ENCODE measurements around the gene GPR119. TPM values are rescaled to one million over a fixed set of nuclear protein-coding genes. Genes with fewer than 3 reads are reported as not detected.
"Not testable (repeated sequence)": the region's sequence is repeated elsewhere in the genome, so short reads cannot be mapped to it uniquely, and the experiment has no call there.

GPR119 gene
- total RNA-seq, 1 experiment from 2014 or later = not detected

DNA sequence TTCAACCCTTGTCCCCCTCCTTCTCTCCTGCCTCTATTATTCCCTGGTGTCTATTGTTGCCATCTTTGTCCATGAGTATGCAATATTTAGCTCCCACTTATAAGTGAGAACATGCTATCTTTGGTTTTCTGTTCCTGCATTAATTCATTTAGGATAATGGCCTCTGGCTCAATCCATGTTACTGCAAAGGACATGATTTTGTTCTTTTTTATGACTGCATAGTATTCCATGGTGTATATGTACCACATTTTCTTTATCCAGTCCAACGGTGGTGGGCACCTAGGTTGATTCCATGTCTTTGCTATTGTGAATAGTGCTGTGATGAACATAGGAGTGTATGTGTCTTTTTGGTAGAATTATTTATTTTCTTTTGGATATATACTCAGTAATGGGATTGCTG is 33.4 kb downstream of the GPR119 start:
- not testable (repeated sequence) for H3K27me3 ChIP-seq, H3K9me3 ChIP-seq, DNase-seq, H3K36me3 ChIP-seq, H3K4me3 ChIP-seq

DNA sequence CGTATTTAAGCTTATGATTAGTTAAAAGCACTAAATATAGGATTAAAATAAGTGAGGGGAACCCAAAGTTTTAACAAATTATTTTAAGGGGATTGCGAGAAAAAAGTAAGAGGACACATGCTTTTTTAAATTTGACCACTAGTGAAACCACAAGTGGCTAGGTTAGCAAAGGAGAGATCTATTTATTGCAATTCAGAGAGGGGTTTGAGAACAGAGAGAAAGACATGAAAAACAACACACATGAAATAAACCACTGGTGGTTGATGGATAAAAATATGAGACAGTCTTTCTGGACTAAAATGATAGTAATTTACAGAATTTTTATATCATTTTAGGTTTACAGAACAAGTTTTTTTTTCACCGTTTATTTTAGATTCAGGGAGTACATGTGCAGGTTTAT is 33.9 kb downstream of the GPR119 start:
- Histone ChIP-seq H3K27me3 (no peaks in the 10 kb centered on the region), H3K4me3 (no peak overlapping the region), H3K9me3 (no peaks in the 10 kb centered on the region), H3K36me3 (no peaks in the 10 kb centered on the region)
- no peak for DNase-seq

DNA sequence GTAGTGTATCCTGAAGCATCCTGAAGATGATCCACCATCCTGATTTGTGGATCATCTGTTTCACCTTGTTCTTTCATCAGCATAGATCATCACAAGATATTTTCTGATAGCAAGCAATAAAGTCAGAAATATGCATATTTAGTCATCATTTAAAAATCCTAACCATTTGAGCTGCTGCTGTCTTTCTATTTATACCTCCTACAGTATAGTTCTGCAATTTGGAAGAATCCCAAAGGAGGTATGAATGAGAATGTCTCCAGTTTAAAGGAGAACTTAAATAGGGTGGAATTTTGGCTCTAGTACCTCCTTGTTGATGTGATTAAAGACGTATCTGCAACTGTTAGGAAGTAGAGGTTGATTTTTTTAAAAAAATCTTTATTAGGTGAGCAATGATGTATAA is 38.2 kb downstream of the GPR119 start:
- no peak for DNase-seq
- H3K4me3 ChIP-seq = no peak overlapping the region
- no peaks in the 10 kb centered on the region for H3K36me3 ChIP-seq

DNA sequence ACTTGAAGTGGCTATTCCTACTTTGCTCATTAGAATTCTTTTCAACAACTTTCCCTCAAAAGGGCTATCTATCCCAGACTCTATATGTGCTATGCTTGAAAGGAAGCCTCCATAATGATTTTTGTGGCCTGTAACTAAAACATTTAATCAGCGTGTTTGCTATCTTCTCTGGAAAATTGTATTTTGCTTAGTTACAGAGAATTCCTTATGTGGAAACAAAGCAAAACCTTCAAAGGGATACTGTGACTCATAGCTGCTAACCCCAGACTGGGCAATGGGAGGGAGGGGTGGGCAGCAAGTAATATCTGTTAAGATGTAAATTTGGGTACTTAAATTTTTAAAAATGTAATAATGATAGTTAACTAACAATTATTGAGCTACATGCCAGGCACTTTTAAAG is 42.1 kb downstream of the GPR119 start:
- Histone ChIP-seq H3K9me3 (no peaks in the 10 kb centered on the region), H3K36me3 (no peaks in the 10 kb centered on the region), H3K4me3 (no peak overlapping the region), H3K27me3 (no peaks in the 10 kb centered on the region)
- DNase-seq = no peak

More for the DNA sequence above, 38.2 kb downstream of the GPR119 start:
- Histone ChIP-seq H3K27me3 (no peaks in the 10 kb centered on the region), H3K9me3 (no peaks in the 10 kb centered on the region)

DNA sequence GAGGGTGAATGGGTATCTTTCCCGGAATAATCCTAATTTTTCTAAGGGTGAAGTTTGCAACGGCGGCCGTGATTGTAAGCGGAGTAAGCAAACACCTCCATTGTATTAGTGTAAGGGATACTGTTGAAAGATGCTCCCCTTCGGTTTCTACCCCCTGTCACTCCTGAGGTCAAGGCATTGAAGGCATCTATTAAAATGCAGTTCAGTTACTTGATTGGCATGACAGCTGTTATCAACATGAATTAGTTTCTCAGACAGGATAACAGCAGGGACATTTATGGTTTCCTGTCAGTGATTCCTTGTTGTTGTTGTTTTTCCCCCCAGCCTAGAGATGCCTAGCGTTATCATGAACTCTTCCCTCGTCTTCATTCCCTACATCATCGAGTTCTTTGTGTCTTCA is 45.2 kb downstream of the GPR119 start:
- peak overlapping the region; percentile 75 for H3K4me3 ChIP-seq
- DNase-seq = no peak

DNA sequence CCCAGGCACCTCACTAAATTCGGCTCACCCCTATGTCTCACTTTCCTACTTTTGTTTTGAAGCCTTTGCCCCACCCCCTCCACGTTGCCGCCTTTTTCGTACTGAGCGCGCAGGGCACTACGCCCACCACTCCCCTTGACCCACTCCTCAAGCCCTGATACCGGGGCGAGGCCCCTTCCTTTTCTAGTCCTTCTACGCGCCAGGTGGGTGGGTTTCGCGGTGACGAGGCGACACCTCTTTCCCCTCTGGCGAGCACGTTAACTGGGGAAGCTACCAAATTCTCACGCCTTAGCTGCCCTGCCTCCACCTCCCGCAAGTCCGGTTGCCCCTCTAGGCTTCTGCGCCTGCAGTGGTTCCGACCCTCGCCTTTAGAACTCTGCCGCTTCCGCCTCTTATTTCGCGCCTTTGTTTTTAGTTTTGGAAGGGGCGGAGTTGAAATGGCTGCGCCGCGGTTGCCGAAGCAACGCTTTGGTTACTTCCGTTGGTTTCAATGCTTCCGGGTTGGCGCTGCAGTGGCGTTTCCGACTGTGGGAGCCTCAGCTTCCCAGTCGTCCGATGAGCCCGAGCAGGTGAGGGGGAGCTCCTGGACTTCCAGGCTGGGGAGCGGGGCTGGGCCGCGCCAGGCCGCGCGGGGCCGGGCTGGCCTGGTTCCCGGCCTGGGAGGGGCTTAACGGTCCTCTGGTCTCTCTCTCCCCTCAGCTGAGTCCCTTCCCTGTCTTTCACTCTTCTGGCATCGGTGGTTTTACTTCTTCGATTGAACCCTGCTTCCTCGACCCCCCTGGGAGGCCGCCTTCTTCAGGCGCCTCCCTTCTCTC is 45.9 kb downstream of the GPR119 start, which contains the start of gene SLC25A14:
Gene SLC25A14, plus strand, starts transcription at position 512 of the 815 bp plus-strand sequence. CDS start 360 bp downstream, outside the sequence.
- no peaks in the 10 kb centered on the region for H3K9me3 ChIP-seq

More for the DNA sequence above, 45.2 kb downstream of the GPR119 start:
- no peaks in the 10 kb centered on the region for H3K27me3 ChIP-seq
- no peaks in the 10 kb centered on the region for H3K36me3 ChIP-seq
- H3K9me3 ChIP-seq = no peaks in the 10 kb centered on the region

DNA sequence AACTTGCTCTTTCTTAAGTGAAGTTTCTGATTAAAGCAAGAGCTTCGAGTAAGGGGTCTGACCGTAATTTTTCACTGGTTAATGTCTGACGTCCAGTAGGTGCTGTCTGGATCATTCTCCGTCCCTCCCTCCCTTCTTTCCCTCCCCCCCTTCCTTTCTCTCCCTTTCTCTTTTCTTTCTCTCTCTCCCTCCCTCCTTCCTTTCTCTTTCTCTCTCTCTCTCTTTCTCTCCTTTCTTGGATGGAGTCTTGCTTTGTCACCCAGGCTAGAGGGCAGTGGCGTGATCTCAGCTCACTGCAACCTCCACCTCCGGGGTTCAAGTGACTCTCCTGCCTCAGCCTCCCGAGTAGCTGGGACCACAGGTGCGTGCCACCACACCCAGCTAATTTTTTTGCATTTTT is 46.6 kb downstream of the GPR119 start:
- not testable (repeated sequence) for H3K36me3 ChIP-seq, H3K9me3 ChIP-seq, H3K27me3 ChIP-seq, DNase-seq
- peak overlapping the region; percentile 75 for H3K4me3 ChIP-seq

More for the DNA sequence above, 45.9 kb downstream of the GPR119 start, which contains the start of gene SLC25A14:
- Histone ChIP-seq H3K4me3 (peak within 1 kb of the TSS; percentile 75), H3K27me3 (no peaks in the 10 kb centered on the region), H3K36me3 (no peaks in the 10 kb centered on the region)
- peak; percentile 71 for DNase-seq

DNA sequence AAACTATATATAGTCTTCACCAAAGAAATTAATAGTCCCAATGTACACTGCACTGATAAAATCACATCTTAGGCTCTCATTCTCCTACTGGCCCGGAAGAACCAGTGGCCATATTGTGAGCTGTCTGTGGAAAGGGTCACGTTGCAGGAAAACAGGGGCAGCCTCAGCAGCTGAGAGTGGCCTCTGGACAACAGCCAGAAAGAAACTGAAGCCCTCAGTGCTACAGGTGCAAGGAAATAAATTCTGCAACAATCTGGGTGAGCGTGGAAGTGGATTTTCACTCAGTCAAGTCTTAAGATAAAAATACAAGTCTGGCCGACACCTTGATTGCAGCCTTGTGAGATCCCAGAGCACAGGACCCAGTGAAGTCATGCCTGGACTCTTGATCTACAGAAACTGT is 48.9 kb downstream of the GPR119 start:
- no peak for DNase-seq
- Histone ChIP-seq H3K4me3 (no peak overlapping the region), H3K27me3 (no peaks in the 10 kb centered on the region), H3K9me3 (no peaks in the 10 kb centered on the region), H3K36me3 (no peaks in the 10 kb centered on the region)

Other genes starting within 250 kb of the GPR119 start
- gene AIFM1, start 219.8 kb downstream of the GPR119 start, total RNA-seq (2014; rRNA removed; shearing (Covaris generic); ENCODE audit: low replicate concordance) = 44.3 and 69.8 TPM in 2 replicates
- gene RAB33A, start 213.7 kb downstream of the GPR119 start, total RNA-seq (2014; rRNA removed; shearing (Covaris generic); ENCODE audit: low replicate concordance) = not detected in 2 replicates
- gene ZNF280C, start 116.8 kb downstream of the GPR119 start, total RNA-seq (2014; rRNA removed; shearing (Covaris generic); ENCODE audit: low replicate concordance) = 1.3 and 4.9 TPM in 2 replicates
- 4.9 and 10.0 TPM in 2 replicates for gene SLC25A14, start 45.8 kb downstream of the GPR119 start, total RNA-seq (2014; rRNA removed; shearing (Covaris generic); ENCODE audit: low replicate concordance)
- 24.4 and 39.5 TPM in 2 replicates for gene RBMX2, start 16.3 kb upstream of the GPR119 start, total RNA-seq (2014; rRNA removed; shearing (Covaris generic); ENCODE audit: low replicate concordance)

All from MG63 (cell line).